Caco-2 (cell line): Measurements from ENCODE around the gene TRA2A. TPM values are rescaled to one million over a fixed set of nuclear protein-coding genes. Genes with fewer than 3 reads are reported as not detected.

Source experiments
- BruUV-seq: library from RNA; stranded (reverse); fragments of 400-500 nt; replicated peaks from 2 replicates; lab custom pipeline; 2021; lab: Mats Ljungman, UMichigan
- CTCF ChIA-PET: fragments of 300-600 bp; sonication (Branson Sonifier 250); formaldehyde crosslinking; loops from one replicate; lab custom pipeline; 2022; ENCODE audit warnings: antibody characterized with exemption; lab: Charles Lee
- POLR2A ChIA-PET: fragments of 300-600 bp; sonication (Branson Sonifier 250); formaldehyde crosslinking; loops from one replicate; lab custom pipeline; 2022; ENCODE audit warnings: antibody characterized with exemption; lab: Charles Lee
- DNase-seq, 2 experiments: peaks; one replicate each; pipeline versions ENCODE4 v3.0.0 to v3.0.0-alpha.2; 2020 to 2022
- H3K27me3 ChIP-seq: replicated peaks from 2 replicates; pipeline ENCODE4 v1.6.0; 2011; ENCODE audit warnings: low read length; ENCODE audit not compliant: control insufficient read depth, insufficient read depth
- H3K36me3 ChIP-seq: 2 replicates; pipeline ENCODE4 v1.5.1; 2011; ENCODE audit warnings: low read length; ENCODE audit not compliant: control insufficient read depth, insufficient read depth
- H3K4me1 ChIP-seq: fragments of 250-450 bp; sonication (Bioruptor Pico); 2 replicates; pipeline ENCODE4 v1.5.1; 2020; ENCODE audit warnings: mild to moderate bottlenecking
- H3K4me3 ChIP-seq: 2 replicates; pipeline ENCODE4 v1.5.1; 2011; ENCODE audit warnings: low read depth, mild to moderate bottlenecking, control low read depth, low read length
- H3K9me3 ChIP-seq: fragments of 250-450 bp; sonication (Bioruptor Pico); 2 replicates; pipeline ENCODE4 v1.5.1; 2020; ENCODE audit warnings: mild to moderate bottlenecking, moderate library complexity
- H3K27ac Mint-ChIP-seq: one replicate; pipeline ENCODE4 v1.8.0; 2022; ENCODE audit warnings: mixed read lengths; ENCODE audit not compliant: unreplicated experiment
- H3K27me3 Mint-ChIP-seq: one replicate; pipeline ENCODE4 v1.8.0; 2022; ENCODE audit warnings: mixed read lengths; ENCODE audit not compliant: insufficient read depth, unreplicated experiment
- H3K36me3 Mint-ChIP-seq: one replicate; pipeline ENCODE4 v1.8.0; 2022; ENCODE audit warnings: mild to moderate bottlenecking, mixed read lengths; ENCODE audit not compliant: insufficient read depth, unreplicated experiment
- H3K4me1 Mint-ChIP-seq: one replicate; pipeline ENCODE4 v1.8.0; 2022; ENCODE audit warnings: low read depth, mixed read lengths; ENCODE audit not compliant: unreplicated experiment
- H3K4me3 Mint-ChIP-seq: one replicate; pipeline ENCODE4 v1.8.0; 2022; ENCODE audit warnings: mild to moderate bottlenecking, moderate library complexity, mixed read lengths; ENCODE audit not compliant: unreplicated experiment
- H3K9me3 Mint-ChIP-seq: one replicate; pipeline ENCODE4 v1.8.0; 2022; ENCODE audit warnings: mixed read lengths; ENCODE audit not compliant: unreplicated experiment
- intact Hi-C: fragments of 100-400 bp; cut with micrococcal nuclease; formaldehyde crosslinking; loops from one replicate; pipeline ENCODE4 v1.10.0; 2022; ENCODE audit not compliant: unreplicated experiment
- total RNA-seq: library from RNA; stranded (reverse); gene quantifications from 2 replicates; pipeline ENCODE4 v1.2.3, GENCODE V29; 2022
- TF ChIP-seq, protein P1 (sequence below), 2 experiments: fragments of 200-600 bp in 1 of 2; IDR thresholded peaks; 1 replicate in 1 of 2; 2 replicates in 1 of 2; pipeline versions ENCODE4 v1.5.1 to v1.8.0; 2011 to 2022; ENCODE audit warnings: antibody characterized with exemption in 1 of 2, control low read depth in 1 of 2, inconsistent platforms in 1 of 2, low read depth in 1 of 2, low read length in 1 of 2, mild to moderate bottlenecking in 1 of 2, moderate library complexity in 1 of 2; ENCODE audit not compliant: insufficient read depth in 1 of 2, severe bottlenecking in 1 of 2, unreplicated experiment in 1 of 2

The TRA2A gene
- total RNA-seq, 1 experiment from 2014 or later, result 123 TPM

DNA sequence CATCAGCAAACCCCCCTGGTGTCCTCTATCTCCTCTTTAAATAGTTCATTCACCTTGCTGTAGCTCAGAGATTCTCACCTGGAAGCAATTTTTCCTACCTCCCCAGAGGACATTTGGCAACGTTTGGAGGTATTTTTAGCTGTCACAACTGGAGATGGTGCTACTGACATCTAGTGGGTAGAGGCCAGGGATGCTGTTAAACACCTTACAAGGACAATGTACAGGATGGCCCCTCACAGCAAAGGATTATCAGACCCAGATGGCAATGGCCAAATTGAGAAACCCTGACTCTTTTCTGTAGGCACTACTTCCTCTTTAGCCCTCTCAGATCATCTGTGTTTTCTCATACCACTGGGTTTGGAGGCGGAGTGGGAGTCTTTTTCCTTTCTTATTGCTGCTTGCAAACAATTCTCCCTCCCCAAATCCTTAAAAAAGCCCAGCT is 13.2 kb upstream of the TRA2A start:
- H3K36me3 Mint-ChIP-seq, result peaks cover under 1% of the 10 kb centered on the region
- no peak overlapping the region for H3K4me3 Mint-ChIP-seq
- intact Hi-C loops, result loop anchor here (1.0 kb wide), 5 partner anchors 115 to 283 kb away; no protein-coding TSS in a partner anchor
- H3K36me3 ChIP-seq, result no peaks in the 10 kb centered on the region
- POLR2A ChIA-PET, result interaction anchor here (1.0 to 1.5 kb wide), 3 partner anchors 14 to 187 kb away, joined by 3 to 5 read pairs (median 4); partner anchors contain the start of gene STK31
- no peaks in the 10 kb centered on the region for H3K4me1 ChIP-seq
- no peaks in the 10 kb centered on the region for H3K27me3 ChIP-seq
- no peak overlapping the region for H3K27ac Mint-ChIP-seq
- CTCF ChIA-PET, result interaction anchor here (0.6 to 2.2 kb wide), 16 partner anchors 8 to 281 kb away, joined by 3 to 44 read pairs (median 4); partner anchors contain the start of genes IGF2BP3 and STK31
- peaks cover 12% of the 10 kb centered on the region for H3K4me1 Mint-ChIP-seq
- no peaks in the 10 kb centered on the region for H3K9me3 Mint-ChIP-seq
- no peaks in the 10 kb centered on the region for H3K27me3 Mint-ChIP-seq
- peak; percentile 73 to 74 for DNase-seq
- TF ChIP-seq, protein P1, sequence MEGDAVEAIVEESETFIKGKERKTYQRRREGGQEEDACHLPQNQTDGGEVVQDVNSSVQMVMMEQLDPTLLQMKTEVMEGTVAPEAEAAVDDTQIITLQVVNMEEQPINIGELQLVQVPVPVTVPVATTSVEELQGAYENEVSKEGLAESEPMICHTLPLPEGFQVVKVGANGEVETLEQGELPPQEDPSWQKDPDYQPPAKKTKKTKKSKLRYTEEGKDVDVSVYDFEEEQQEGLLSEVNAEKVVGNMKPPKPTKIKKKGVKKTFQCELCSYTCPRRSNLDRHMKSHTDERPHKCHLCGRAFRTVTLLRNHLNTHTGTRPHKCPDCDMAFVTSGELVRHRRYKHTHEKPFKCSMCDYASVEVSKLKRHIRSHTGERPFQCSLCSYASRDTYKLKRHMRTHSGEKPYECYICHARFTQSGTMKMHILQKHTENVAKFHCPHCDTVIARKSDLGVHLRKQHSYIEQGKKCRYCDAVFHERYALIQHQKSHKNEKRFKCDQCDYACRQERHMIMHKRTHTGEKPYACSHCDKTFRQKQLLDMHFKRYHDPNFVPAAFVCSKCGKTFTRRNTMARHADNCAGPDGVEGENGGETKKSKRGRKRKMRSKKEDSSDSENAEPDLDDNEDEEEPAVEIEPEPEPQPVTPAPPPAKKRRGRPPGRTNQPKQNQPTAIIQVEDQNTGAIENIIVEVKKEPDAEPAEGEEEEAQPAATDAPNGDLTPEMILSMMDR (IDR thresholded peaks at IDR 0.05; ENCODE audit: insufficient read depth in 1 of 2, low read depth in 1 of 2, low read length in 1 of 2, severe bottlenecking in 1 of 2, unreplicated experiment in 1 of 2), result peak; percentile 43 to 81
- no peak overlapping the region for H3K4me3 ChIP-seq
- BruUV-seq, result no TSS peak
- H3K9me3 ChIP-seq, result no peaks in the 10 kb centered on the region

DNA sequence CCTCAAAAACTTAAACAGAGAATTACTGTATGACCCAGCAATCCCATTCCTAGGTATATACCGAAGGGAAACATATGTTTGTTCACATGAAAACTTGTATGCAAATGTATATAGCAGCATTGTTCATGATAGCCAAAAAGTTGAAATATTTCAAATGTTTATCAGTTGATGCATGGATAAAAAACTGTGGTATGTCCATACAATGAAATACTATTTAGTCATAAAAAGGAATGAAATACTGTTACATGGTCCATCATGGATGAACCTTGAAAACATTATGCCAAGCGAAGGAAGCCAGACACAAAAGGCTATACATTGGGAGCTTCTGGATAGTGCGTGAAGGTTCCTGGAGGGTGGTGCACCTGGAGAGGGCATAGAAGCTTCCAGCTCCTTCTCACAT is 11.0 kb upstream of the TRA2A start:
- no peak overlapping the region for H3K4me3 Mint-ChIP-seq
- Histone ChIP-seq H3K27me3 (no peaks in the 10 kb centered on the region), H3K36me3 (no peaks in the 10 kb centered on the region), H3K9me3 (no peaks in the 10 kb centered on the region), H3K4me1 (no peaks in the 10 kb centered on the region), H3K4me3 (no peak overlapping the region)
- intact Hi-C loops, result no loop called here
- H3K27me3 Mint-ChIP-seq, result no peaks in the 10 kb centered on the region
- ChIA-PET POLR2A (no interaction called here), CTCF (no interaction called here)
- no TSS peak for BruUV-seq
- no peaks in the 10 kb centered on the region for H3K36me3 Mint-ChIP-seq
- no peaks in the 10 kb centered on the region for H3K9me3 Mint-ChIP-seq
- H3K27ac Mint-ChIP-seq, result no peak overlapping the region
- no peak for DNase-seq
- H3K4me1 Mint-ChIP-seq, result peaks cover 12% of the 10 kb centered on the region
- TF ChIP-seq, protein P1 (IDR thresholded peaks at IDR 0.05; ENCODE audit: insufficient read depth in 1 of 2, low read depth in 1 of 2, low read length in 1 of 2, severe bottlenecking in 1 of 2, unreplicated experiment in 1 of 2), result no peak

DNA sequence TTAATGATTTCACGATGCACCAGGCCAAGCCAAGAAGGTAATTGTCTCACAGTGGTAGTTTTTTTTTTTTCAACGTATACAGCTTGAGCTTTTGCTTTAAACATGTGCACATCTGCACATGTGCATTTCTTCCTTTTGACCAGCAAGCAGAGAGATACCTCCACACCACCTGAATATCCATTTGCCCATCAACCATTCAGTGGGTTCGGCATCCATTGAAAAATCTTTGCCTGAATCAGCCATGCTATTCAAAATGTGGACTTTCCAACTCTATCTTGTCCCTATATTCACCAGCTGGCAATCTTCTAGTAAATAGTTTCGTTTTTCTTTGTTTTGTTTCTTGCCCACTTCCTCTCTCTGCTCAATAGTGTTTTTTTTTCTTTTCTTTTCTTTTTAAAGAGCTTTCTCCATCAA is 7.7 kb upstream of the TRA2A start:
- Histone ChIP-seq H3K36me3 (no peaks in the 10 kb centered on the region), H3K4me3 (no peak overlapping the region), H3K27me3 (no peaks in the 10 kb centered on the region), H3K9me3 (no peaks in the 10 kb centered on the region), H3K4me1 (no peaks in the 10 kb centered on the region)
- Mint-ChIP-seq H3K27ac (no peak overlapping the region), H3K4me1 (peaks cover 4% of the 10 kb centered on the region), H3K4me3 (no peak overlapping the region), H3K9me3 (no peaks in the 10 kb centered on the region), H3K27me3 (no peaks in the 10 kb centered on the region), H3K36me3 (no peaks in the 10 kb centered on the region)
- TF ChIP-seq, protein P1 (IDR thresholded peaks at IDR 0.05; ENCODE audit: insufficient read depth in 1 of 2, low read depth in 1 of 2, low read length in 1 of 2, severe bottlenecking in 1 of 2, unreplicated experiment in 1 of 2), result no peak
- POLR2A ChIA-PET, result no interaction called here
- BruUV-seq, result no TSS peak
- CTCF ChIA-PET, result interaction anchor here (0.8 to 1.1 kb wide), 2 partner anchors 157 to 266 kb away, joined by 3 read pairs; no protein-coding TSS in a partner anchor
- no peak for DNase-seq
- intact Hi-C loops, result loop anchor here (10.0 kb wide), 1 partner anchor 355 kb away; the partner anchor contains the start of gene NUP42
